ENCODE measurements around the gene MAPRE3.
A peak's percentile ranks its signal among the peaks of the same experiment; 100 is the strongest.

The MAPRE3 gene

DNA sequence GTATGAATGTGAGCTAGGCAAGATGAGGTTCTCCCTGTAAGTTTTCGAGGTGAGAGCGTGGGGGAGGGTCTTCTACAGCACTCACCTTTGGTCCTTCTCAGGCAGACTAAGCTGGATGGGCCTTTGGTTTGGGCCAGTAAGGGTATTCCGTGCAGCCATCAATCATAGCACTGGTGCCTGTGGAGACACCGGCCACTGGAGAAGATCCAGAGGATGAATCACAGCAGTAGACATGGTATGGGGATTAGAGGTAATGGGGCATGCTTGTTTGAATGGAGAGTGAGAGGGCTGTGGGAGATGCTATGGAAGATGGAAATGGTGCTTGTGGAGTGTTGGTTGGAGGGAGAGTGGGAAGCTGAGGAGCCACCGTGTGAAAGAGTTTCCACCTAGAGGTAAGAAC, 16.1 kb downstream of the MAPRE3 start:
- DNase-seq: no peak

DNA sequence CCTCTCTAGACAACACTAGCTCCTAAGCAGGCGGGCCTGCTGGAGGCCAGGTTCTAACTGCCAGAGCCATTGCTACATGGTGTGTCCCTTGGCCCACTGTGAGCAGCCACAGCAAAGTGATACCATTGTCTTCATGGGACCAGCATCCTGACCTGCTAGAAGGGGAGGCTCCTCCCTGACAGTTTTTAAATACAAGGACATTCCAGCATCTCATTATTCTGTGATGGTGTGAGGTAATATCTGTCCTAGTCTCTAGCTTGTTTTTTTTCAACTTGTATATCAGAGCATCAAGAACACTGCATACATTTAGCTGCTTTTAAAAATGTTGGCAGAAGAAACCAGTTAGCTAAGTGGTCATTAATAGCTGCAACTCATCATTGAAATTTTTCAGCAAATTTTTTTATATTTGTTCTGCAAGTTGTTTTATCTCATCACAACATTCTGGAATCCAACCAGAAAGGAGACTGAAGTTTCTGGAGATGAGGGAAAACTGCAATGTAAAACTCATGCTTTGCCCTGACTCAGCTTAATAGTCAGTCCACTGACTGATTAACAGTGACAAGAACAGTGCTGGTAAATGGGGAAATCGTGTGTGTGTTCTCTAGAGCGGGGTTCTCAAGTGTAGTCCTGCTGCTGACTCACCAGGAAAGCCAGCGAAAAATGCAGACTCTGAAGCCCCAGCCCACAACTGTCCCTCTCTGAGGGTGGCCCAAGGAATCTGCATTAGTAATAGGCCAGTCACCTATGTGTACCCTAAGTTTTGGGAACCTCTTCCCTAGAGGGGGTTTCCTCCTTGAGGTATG, 17.8 kb downstream of the MAPRE3 start:
- DNase-seq: no peak

DNA sequence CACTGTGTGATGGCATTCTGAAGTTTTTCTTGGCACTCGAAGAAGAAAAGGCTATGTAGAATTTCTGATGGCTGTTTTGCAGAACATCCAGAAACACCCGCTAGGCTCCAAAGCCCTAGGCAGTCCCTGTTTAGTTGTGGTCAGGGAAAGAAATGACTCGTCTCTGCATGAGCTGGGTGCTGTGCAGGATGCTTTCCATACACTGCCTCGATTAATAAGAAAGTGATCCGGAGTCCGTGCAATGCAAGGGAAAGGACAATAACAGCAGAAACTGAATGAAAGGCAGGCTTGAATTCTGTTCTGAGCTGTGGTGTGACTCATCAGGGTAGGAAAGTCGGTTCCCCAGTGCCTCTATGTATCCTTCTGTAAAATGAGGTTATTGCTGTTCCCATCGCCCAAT, 18.7 kb downstream of the MAPRE3 start:
- no peak for DNase-seq

DNA sequence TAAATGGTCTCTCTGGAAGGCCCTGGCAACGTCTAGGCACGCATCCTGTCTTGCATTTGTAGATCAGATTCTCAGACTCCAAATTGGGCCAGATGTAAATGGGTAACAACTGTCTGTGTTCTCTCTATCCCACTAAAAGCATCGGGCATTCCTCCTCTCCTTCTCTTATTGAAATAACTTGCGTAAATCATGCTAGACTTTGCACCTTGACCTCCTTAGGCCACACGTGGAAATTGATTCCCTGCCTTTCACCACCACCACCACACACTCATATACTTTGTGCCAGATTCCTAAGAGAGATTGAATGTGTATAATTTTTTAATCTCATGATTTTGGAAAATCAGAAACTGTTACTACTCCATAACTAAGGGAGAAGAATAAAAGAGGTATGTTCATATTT, 21.3 kb downstream of the MAPRE3 start:
- DNase-seq: no peak

DNA sequence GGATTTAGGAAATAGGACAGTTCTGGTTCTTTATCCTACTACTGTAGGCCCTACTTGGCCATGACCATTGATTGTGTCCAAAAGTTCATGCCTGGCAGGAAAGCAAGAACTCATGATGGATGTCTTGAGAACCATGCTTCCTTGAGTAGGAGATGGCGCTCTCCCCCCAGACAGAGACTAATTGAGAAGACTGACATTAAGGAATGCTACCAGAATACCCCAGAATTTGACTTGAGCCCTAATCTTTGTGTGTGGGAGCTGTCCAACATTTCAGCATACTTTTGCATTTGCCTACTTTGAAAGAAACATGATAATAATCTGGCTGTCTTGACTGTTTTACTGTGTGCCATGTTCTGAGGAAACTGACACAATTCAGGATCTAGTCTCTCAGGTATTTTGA, 23.3 kb downstream of the MAPRE3 start:
- DNase-seq: no peak

DNA sequence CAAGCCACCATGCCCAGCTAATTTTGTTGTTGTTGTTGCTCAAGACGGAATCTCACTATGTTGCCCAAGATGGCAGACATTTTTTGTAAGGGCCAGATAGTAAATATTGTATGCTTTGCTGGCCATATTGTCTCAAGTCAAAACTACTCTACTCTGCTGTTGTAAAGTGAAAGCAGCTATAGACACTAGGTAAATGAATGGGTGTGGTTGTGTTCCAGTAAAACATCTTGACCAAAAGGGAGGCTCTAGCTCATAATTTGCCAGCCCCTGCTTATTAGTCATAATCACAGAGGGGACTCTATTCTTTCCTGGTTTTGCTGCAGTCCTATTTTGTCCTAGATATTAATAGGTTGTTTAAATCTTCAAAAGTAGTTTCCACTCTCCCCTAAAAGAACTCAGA, 24.5 kb downstream of the MAPRE3 start:
- no peak for DNase-seq

DNA sequence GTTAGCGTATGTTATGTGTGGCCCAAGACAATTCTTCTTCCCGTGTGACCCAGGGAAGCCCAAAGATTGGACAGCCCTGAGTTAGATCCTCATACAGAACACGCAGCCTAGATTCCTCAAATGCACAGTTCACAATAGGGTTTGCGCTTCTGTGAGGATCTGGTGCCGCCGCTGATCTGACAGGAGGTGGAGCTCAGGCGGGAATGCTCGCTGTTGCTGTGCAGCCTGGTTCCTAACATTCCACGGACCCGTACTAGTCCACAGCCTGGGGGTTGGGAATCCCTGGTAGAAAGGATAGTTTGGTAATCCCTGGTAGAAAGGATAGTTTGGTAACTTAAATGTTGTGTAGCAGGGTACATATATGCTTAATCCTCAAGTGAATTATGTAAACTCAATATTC, 27.0 kb downstream of the MAPRE3 start:
- no peak for DNase-seq

DNA sequence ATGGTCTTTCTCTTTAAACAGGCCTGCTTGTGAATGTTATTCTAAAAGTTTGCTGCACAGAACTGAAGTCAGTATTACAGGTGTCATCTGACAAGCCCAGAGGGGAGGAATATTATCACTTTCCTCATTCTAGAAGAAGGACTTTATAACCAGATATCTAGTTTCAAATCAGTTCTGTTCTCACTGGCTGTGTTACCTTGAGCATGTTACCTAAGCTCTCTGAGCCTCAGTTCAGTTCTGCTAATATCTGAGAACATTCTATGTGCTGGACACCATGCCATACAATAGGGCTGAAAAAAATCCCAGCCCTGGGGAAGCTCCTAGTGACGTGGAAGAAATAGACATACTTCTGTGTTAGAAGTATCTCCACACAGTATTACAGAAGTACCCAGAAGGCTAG, 27.9 kb downstream of the MAPRE3 start:
- no peak for DNase-seq

DNA sequence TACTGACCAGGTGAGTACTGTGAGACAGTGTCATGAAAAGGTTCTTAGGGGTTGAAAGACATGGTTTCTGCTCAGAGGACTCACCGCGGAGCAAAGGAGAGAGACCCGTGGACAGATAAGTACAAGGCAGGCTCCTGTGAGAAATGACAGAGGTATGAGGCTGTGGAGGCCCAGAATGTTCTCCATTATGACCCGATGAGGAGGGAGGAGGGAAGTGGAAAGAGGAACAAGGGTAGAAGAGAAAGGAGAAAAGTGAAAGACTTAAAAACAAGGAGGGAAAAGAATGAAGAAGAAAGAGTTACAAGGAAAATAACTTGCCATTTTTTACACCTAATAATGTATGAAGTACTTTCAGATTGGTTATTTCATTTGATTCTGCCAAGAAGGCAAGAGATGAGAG, 29.8 kb downstream of the MAPRE3 start:
- DNase-seq: no peak

DNA sequence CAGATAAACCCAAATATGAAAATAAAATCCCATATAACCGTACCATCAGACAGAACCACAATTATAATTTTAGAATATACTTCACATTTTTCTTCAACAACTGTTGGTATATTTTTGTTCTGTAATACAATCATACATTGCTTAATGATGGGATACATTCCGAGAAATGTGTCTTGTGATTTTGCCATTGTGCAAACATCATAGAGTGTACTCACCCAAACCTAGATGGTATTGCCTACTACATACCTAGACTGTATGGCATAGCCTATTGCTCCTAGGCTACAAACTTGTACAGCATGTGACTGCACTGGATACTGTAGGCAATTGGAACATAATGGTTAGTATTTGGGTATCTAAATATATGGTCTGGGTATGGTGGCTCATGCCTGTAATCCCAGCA, 30.6 kb downstream of the MAPRE3 start:
- DNase-seq: no peak

DNA sequence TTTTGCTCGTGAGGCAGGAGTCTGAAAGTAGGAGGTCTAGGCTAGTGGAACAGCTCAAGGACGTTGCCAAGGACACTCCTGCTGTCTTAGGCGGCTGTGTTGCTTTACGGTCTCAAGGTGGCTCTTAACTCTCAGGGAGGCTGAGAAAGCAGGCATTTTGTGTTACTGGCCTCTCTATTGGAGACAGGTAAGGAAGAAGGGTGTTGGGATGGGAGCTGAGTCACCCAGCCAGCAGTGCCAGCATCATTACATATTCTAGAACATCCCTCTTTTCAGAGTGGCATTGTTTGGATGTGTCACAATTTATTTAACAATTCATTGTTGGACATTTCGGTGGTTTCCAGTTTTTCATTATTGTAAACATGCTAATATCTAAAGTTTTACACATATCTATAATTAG, 31.5 kb downstream of the MAPRE3 start:
- no peak for DNase-seq

DNA sequence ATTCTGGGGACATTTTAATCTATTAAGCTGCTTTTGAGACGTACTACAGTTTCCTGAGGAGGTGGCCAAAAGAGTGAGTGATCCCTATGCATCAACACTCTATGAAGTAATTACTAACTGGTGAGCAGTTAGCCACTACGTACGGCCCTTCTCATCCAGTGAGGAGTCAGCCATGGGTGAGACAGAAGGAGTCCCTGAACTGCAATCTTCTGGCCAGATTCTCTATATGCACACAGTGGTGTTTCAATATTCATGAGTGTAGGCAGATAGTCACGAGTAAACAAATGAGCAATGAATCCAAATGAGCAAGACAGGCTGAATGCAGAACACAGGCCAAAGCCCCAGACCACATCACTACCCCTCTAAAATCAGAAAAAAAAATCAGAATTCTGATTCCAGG, 32.6 kb downstream of the MAPRE3 start:
- no peak for DNase-seq

DNA sequence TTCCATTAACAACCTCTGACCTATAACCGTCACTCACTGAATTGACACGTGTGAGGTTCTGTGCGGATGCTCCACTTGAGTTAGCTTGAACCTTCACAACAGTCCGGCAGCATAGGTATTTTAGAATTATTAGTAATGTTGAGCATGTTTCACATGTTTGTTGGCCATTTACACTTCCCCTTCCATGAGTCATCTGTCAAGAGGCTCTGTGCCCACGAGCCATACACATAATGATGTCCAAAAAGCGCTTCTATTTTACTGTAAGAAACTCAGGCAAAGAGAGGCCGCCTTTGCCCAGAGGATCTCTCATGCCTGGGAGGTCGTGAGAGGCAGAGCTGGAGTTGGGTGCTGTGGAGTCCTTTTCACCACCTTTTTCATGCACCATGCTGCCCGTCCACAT, 33.4 kb downstream of the MAPRE3 start:
- DNase-seq: no peak

DNA sequence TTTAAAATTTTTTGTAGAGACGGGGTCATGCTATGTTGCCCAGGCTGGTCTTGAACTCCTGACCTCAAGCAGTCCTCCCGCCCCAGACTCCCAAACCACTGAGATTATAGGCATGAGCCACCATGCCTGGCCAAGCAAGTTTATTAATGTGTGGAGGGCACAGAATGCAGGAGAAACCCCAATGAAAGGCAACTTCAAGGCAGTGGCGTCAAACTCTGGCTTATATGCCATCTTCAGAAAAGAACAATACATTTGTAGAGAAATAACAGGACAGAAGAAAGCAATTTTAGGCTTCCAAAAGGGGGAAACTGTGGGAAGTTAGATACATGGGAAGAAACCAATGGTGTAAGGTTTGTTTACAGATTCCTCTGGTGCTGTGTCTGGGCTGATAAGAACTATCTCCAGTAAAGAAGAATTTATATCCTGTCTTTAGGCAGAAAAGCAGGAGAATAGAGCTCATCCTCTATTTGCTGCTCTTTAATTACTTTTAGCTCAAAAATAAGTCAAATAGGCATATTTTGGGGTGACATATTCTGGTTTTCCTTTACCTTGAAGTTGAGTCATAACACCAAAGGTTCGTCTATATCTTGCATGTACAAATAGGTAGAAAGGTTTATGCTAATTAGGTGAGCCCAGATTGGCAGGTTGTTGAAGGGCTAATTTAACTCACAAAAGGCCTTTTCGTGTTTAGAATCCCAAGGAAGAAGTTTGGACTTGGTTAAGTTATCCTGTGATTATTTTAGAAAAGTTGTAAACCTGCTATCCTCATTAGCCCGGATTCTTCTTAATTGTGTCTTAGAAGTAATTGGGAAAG, 36.4 kb downstream of the MAPRE3 start:
- no peak for DNase-seq

DNA sequence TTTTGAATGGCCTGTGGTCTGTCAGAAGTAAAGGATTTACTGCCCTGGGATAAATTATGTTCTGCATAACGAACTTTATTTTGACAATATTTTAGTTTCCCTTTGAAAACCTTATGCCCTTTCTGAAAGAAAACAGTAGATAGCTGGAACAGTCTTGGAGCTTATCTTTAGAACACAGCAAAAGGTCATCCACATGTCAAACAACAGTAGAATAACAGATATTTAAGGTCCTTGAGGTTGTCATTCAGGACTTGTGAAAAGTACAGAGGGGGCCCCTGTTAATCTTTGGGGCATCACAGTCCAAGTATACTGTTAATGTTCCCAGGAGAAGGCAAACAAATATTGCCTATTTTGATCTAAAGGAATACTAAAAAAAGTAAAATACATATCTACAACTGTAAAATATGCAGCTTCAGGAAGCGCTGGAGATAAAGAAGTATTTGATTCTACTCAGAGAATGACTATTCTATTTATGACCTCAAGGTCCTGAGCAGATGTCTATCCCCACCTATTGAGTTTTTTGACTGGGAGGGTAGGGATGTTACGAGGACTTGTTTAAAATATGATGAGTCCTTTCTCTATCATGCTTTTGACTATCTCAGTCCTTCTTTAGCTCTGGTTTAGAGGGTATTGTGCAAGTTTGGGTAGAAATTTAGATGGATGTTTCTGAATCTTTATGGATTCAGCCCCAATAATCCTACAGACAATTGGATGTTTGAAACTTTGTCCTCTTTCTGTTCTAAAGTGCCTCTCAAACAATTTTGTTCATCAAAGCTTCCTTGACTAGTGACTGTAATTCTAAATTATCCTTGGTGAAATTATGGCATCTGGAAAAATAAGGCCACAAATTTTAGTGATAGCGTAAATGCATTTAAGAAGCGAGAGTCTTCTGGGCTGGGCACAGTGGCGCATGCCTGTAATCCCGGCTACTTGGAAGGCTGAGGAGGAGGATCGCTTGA, 37.3 kb downstream of the MAPRE3 start:
- no peak for DNase-seq

DNA sequence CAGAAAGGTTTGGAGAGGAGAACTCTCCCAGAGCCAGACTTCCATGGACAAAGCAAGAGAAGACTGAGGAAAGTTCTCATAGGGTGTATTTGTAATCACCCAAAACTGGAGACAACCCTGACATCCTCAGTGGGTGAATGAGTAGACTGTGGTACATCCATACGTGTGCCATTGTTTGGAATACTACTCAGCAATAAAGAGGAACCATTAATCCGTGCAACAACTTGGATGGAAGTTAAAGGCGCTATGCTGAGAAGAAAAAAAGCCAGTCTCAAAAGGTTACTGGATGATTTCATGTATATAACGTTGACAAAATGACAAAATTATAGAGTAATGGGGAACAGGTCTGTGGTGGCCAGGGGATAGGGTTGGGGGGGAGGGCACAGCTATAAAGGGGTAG, 38.2 kb downstream of the MAPRE3 start:
- DNase-seq: no peak

DNA sequence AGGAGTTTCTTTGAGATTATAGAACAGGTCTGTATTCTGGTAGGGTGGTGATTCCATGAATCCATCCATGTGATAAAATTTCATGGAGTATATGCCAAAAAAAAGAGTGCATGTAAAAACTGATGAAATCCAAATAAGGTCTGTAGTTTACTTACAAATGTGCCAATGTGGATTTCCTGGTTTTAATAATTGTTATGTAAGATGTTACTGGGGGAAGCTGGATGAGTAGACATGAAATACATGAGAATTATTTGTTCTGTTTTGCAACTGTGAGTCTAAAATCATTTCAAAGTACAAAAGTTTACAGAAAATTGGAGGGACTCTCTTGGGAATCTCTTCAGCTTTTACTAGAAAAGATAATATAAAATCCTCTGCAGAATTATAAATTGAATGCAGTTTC, 38.6 kb downstream of the MAPRE3 start:
- no peak for DNase-seq

DNA sequence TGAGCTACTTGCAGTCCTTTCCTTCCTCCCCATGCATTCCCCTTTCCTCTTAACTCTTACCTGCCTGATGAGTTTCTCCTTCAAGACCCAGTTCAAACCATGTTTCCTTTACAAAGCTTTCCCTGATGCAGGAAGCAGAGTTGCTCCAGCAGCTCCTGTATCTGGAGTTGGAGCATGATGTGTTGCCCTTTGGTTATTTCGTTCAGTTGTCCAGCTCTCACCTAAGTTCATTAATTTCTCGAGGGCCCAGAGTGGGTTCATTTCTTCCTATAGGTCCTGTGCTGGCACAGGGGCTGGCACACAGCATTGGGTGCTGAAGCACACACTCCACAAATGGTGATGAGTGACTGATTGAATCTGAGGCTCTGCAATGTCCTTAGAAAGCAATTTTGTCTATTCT, 39.3 kb downstream of the MAPRE3 start:
- no peak for DNase-seq

DNA sequence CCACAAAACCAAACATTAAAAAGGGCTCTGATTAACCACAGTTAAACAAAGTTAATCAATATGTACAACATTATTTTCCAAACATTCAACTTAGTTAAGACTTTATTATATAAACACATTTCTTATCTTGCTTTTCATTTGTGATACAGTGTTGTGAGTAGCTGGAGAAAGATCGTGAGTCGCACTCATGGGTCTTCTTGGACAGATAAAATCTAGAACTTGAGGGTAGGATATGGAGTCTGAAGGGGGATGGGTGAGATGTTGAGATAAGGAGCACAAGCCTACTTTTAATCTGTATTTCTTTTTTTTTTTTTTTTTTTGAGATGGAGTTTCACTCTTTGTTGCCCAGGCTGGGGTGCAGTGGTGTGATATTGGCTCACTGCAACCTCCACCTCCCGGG, 39.7 kb downstream of the MAPRE3 start:
- DNase-seq: no peak

DNA sequence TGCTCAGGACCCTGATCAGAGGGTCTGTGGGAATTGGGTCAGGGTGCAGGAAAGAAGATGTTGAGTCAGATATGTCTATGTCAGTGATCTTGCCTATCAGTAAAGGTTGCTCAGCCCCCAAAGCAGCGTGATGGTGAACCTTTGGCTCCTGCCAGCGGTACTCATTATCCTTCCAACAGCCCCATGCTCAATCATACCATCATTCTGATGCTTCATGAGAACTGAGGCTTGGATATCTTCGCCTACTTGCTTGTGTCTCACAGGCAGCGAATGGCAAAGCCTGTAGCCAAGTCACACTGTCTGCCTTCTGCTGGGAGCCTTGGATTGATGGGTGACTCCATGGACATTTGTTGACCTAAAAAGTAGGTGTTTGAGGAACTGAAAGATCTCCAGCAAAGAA, 43.3 kb downstream of the MAPRE3 start:
- DNase-seq: no peak

DNA sequence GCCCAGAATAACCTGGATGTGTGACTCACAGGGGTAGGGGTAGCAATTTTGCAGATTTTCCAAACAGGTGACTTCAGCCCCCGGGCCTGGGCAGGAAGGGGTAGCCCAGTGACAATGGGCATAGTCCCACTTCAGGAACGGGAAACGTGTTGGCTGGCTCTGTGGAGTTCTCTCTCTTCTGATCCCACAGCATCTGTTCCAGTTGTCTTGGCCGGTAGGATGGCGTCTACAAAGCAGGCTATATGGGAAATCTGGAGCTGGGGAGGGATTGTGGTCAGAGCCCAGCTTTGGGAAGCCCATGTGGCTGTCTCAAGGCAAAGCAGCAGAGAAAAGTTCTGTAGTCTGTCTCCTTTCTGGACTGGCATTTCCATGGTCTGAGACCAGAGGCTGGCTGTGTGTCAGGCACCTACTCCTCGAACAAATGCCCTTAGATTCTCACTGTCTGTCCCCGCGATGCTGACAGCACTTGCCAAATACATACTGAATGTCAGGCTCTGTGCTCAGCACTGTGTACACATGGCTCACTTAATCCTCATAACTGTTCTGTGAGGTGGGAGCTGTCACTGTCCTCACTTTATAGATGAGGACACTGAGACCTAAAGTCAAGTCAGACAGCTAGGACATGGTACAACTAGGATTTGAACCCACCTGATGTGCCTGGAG, 44.5 kb downstream of the MAPRE3 start:
- DNase-seq: no peak

DNA sequence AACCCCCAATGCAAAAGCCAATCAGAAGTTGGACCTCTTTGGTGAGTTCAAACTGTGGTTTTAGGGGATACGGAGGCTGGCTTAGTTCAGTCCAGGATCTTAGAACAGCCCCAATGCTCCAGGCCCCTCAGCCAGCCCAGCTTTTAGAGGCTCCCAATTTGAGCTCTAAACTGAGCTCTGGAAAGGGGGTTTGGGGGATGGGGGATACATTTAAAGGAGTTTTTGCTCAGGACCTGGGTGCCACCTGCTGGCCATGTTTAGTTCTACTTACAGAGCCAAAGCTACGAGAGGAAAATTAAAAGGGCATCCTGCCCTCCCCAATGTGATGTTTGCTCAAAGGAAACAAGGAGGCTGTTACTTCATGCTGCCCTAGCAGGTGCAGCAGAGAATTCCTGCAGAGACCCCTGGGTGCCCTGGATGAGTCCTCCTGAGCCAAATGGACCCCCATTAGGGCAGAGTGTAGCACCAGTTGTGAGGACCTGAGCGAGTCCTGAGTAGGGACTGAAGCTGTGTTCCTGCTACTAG, 46.4 kb downstream of the MAPRE3 start:
- DNase-seq: peak; percentile 40 to 60

DNA sequence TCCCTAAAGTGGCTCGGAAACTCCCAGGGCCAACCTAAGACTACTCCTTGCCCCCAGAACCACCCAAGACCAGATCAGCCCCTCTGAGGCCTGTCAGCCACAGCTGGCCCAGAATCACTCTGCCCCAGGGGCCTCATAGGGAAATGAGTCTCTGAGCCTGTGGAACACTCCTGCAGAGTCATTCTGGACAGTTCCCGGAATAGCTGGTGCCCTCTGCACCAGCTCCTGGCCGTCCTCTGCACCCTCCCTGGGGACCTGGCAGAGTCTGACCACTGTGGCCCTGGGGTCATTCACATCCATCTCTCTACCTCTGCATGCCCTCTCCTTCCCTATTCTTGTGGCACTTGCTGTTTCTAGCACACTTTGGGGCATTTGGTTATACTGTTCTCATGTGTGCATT, 47.7 kb downstream of the MAPRE3 start:
- no peak for DNase-seq

Measured in activated CD4-positive, alpha-beta T cell treated with anti-CD3 and anti-CD28 coated beads, Interleukin-2, amount 50 U/mL, for 48 hours (primary cell).